Ammon's horn (tissue), 1 donor: ENCODE measurements around the gene WDR64.
"Not testable (repeated sequence)": the region's sequence is repeated elsewhere in the genome, so short reads cannot be mapped to it uniquely, and the experiment has no call there.

Experiments
- DNase-seq: peaks from one replicate; pipeline ENCODE4 v3.0.0-alpha.2; 2016; ENCODE audit warnings: low spot score

WDR64 gene

DNA sequence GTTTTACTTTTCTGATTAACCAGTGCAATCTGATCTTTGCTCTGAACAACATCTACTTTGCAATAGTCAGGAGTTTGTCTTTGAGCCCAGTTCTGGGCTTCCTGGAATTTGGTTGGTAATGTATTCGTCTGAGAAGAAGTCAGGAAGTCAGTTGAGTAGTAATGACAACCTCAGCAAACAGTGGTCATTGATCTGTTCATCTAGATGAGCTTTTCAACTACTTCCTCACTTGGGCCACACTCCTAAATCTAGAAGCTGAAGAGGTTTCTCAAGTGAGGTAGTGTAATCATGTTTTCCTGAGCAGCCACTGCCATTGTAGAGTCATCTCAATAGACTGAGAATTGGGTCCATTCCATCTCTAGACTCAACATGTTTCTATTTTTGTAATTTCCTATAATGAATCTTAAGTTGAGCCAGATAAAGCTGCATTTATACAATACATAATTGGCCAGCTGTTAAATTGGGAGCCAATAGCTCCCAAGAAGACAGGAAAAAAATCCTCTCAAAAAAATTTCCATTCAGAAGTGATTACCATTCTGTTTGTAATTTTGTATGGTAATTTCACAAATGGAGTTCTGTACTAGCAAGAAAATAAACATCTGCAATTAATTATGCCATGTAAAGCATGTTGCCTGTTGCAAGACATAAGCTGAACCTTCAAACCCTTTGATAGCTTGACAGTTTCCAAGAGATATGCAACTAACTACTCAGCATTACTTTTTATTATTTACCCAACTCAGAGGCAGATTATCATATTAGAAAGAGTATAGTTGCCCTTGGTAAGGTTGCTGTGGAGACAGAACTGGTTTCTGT, 49.6 kb downstream of the WDR64 start:
- no peak for DNase-seq

- DNase-seq: no peak
These were observed 50.6 kb downstream of the WDR64 start for GRCh38 chr1:241702442-241703373.

DNA sequence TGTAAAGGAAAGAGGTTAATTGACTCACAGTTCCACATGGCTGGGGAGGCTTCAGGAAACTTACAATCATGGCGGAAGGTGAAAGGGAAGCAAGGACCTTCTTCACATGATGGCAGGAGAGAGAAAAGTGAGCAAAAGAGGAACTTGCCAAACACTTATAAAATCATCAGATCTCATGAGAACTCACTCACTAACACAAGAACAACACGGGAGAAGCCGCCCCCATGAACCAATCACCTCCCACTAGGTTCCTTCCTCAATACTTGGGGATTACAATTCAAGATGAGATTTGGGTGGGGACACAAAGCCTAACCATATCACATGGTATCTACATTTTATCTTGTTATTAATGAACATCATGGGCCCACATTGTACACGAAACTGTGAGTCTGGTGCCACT, 51.7 kb downstream of the WDR64 start:
- not testable (repeated sequence) for DNase-seq

GRCh38 chr1:241706257-241706656, 54.2 kb downstream of the WDR64 start:
- DNase-seq: no peak

GRCh38 chr1:241706967-241707366, 54.9 kb downstream of the WDR64 start:
- no peak for DNase-seq

GRCh38 chr1:241707442-241707841, 55.4 kb downstream of the WDR64 start:
- no peak for DNase-seq

DNA sequence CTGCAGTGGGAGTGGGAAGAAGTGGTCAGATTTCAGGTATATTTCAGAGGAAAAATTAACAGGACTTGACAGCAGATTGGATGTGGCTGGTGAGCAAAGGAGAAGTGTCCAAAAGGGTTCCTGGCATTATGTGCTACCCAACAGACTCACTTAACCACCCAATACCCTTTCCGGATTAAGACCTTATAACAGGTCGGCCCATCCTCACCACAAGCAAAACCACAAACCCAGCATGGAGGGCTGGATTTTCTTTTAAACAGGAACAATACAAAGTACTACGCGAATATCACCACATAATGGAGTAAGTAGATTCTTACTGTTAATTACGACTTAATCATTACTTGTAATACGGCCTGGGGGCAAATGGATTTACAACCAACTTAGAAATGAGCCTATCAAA, 59.2 kb downstream of the WDR64 start:
- DNase-seq: no peak

- DNase-seq: no peak
These were observed 61.2 kb downstream of the WDR64 start for GRCh38 chr1:241713316-241713715.

DNA sequence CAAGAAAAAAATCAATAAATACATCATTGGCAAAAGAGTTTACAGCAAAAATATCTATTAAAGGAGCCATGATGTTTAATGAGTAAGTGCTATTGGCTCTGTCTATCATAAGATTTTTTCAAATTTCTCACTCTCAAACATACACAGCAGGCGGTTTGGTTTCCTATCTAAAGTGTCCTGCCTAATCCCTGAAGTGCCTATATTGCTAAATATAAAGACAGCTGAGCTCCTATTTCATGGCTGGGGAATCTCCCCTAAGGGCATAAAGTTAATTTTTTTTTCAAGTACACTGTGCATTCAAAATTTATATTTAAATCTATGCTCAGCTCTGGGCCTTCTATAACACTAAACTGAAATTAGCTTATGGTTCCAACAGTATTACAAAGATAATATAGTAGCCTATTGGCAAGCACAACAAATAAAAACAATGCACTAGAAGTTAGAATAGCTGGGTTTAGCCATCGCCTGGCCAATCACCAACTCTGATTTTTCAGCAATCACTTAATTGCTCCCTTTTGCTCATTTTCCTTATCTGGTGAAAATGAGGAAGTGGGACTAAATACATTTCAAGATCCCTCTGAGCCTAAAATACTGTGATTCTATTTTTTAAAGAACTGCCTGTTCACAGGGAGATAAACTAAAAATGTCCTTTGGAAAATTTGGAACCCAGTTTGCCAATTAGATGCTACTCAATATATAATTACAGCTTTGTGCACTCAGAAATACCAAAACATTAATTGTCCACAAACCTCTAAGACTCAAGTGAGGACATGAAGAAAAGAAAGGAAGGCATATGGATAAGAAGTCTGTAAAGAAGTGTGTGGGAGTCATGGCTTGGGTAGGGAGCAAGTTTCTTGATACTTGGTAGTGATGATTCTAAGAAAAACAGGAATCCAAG, 62.5 kb downstream of the WDR64 start:
- no peak for DNase-seq

DNA sequence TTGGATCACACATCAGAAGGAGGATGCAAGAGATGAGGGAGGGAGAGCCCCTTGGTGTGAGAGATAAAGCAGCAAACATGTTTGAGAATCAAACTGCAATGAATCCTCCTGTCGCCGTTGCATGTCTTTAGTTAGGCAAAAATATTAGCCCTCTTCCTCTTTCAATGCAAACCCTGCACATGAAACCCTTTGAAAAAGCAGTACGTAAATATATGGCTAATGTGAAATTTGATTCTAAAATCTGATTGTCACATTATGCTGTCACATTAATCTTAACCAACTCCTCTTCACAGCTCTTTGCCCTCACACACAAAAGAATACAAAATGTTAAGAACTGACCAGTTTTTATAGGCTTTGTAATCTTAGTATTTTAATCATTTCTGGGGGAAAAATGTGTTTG, 63.4 kb downstream of the WDR64 start:
- DNase-seq: no peak

DNA sequence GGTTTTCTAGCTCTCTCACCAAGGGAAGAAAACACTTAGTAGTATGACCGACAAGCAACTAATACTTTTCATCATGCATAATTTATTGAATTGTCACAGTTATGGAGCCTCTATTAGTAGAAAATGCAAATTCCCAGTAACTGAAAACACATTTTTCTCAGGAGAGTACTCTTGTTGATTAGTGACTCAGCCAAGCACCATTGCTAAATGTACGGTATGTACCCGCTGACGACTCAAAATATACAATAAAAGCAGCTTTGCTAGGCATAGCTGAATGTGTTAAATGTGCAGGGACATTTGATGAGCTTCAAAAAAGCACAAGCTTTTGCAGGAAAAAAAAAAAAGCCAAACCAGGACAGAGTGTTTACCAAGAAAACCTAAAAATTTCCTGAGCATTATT, 63.9 kb downstream of the WDR64 start:
- peak; percentile 7 for DNase-seq

DNA sequence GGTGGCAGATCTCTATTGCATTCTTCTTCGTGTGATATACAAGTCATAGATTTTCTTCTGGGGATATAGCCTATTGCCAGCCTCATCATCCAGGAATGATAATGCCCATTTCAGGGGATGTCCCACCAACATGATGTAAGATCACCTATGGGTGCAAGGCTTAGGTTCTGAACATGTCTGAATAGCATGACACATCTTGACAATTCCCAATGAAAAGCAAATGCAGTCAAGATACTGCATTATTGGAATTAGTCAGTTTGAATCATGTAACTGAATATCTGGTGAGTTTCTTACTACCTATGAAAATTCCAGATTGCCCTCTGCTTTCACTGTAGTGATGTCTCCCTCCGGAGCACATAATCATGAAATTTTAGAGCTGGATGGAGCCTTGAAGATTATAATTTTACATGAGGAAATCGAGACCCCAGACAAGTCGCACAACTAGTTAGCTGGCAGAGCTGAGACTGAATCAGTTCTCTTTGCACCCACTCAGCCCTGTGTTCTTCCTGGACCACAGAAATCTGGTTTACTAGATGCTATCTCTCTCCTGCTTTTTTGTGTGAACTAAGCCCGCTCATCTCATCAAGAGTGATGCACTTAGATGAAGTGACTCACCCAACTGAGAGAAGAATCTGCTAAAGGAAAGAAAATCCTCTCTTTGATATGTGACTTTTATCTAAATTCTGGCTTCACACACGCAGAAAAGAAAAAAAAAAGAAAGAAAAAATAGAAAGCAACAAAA, 65.0 kb downstream of the WDR64 start:
- DNase-seq: no peak

GRCh38 chr1:241717975-241718374, 65.9 kb downstream of the WDR64 start:
- no peak for DNase-seq

DNA sequence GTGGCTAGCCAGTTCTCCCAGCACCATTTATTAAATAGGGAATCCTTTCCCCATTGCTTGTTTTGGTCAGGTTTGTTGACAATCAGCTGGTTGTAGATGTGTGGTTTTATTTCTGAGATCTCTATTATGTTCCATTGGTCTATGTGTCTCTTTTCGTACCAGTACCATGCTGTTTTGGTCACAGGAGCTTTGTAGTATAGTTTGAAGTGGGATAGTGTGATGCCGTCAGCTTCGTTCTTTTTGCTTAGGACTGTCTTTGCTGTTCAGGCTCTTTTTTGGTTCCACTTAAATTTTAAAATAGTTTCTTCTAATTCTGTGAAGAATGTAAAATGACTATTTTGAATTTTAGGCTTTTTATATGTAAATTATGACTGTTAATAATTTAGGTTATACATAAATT, 68.9 kb downstream of the WDR64 start:
- DNase-seq: no peak

GRCh38 chr1:241722947-241723346, 70.9 kb downstream of the WDR64 start:
- no peak for DNase-seq

- DNase-seq: no peak
These were observed 72.8 kb downstream of the WDR64 start for GRCh38 chr1:241724741-241725356.

GRCh38 chr1:241730031-241730430, 78.0 kb downstream of the WDR64 start:
- DNase-seq: no peak

- DNase-seq: no peak
These were observed 81.8 kb downstream of the WDR64 start for GRCh38 chr1:241733899-241734298.

GRCh38 chr1:241734533-241734932, 82.5 kb downstream of the WDR64 start:
- no peak for DNase-seq

DNA sequence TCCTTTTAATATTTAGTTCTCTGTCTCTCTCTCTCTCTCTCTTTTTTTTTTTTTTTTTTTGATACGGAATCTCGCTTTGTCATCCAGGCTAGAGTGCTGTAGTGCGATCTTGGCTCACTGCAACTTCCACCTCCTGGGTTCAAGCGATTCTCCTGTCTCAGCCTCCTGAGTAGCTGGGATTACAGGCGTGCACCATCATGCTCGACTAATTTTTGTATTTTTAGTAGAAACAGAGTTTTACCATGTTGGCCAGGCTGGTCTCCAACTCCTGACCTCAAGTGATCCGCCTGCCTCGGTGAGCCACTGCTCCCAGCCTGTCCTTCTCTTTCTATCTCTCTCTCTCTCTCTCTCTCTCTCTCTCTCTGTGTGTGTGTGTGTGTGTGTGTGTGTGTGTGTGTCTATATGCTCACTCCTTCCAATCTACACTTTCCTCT, 83.4 kb downstream of the WDR64 start:
- not testable (repeated sequence) for DNase-seq

- DNase-seq: no peak
These were observed 84.3 kb downstream of the WDR64 start for GRCh38 chr1:241736387-241736786.
